Measurements from ENCODE around the gene SLC29A3. TPM values are rescaled to one million over a fixed set of nuclear protein-coding genes. Genes with fewer than 3 reads are reported as not detected.

The SLC29A3 gene
- total and polyA plus RNA-seq, 2 of the 8 experiments (the other 6 are each of a cell fraction or from before 2014, with no cell fraction given) = 14.0 to 24.6 TPM

GRCh38 chr10:71338728-71339495 lies 19.9 kb downstream of the SLC29A3 start (continued):
- TF ChIP-seq HDAC2 (IDR thresholded peaks at IDR 0.05; ENCODE audit: borderline replicate concordance in 1 of 2, low read depth in 2 of 2, low read length in 2 of 2) (no peak), PHF8 (conservative IDR thresholded peaks at IDR 0.05; ENCODE audit: low read depth, low read length) (no peak), CHD1 (IDR thresholded peaks at IDR 0.05; ENCODE audit: low read depth, low read length) (no peak), CBX8 (IDR thresholded peaks at IDR 0.05; ENCODE audit: borderline replicate concordance, low read depth, low read length) (no peak), RBBP5 (IDR thresholded peaks at IDR 0.05; ENCODE audit: borderline replicate concordance, low read depth, low read length) (no peak), NRF1 (IDR thresholded peaks at IDR 0.05; ENCODE audit: low read depth, low read length) (no peak), TBP (IDR thresholded peaks at IDR 0.05; ENCODE audit: low read depth, low read length) (no peak), ATF3 (IDR thresholded peaks at IDR 0.05; ENCODE audit: insufficient read depth, low read depth, low read length) (no peak), BRCA1 (IDR thresholded peaks at IDR 0.05; ENCODE audit: low read depth, low read length) (no peak), KDM5A (IDR thresholded peaks at IDR 0.05; ENCODE audit: low read length) (no peak)

All from H1 (cell line).